GM23338 (cell line): ENCODE measurements around the gene FCRL6. TPM values are rescaled to one million over a fixed set of nuclear protein-coding genes. Genes with fewer than 3 reads are reported as not detected.

Experiments used
- ATAC-seq: fragments of 200-7000 bp; cut with Tn5 transposase; 3 replicates; pipeline ENCODE4 v1.9.1; 2020
- DNase-seq: peaks from one replicate; pipeline ENCODE4 v3.0.0-alpha.2; 2015; ENCODE audit warnings: low spot score
- H2AFZ ChIP-seq: fragments of 200-600 bp; sonication (generic); 2 replicates; pipeline ENCODE4 v1.8.0; 2016; ENCODE audit warnings: antibody characterized with exemption, mild to moderate bottlenecking, moderate library complexity
- H3F3A ChIP-seq: fragments of 200-600 bp; sonication (generic); replicated peaks from 2 replicates; pipeline ENCODE4 v1.8.0; 2017; ENCODE audit warnings: antibody characterized with exemption, mixed run types, low read depth
- H3K27ac ChIP-seq: fragments of 200-600 bp; sonication (generic); 2 replicates; pipeline ENCODE4 v1.6.1; 2016; ENCODE audit warnings: low read depth
- H3K27me3 ChIP-seq: fragments of 200-600 bp; sonication (generic); 2 replicates; pipeline ENCODE4 v1.8.0; 2016; ENCODE audit warnings: mild to moderate bottlenecking, mixed run types, moderate library complexity; ENCODE audit not compliant: insufficient read depth
- H3K36me3 ChIP-seq: fragments of 200-600 bp; sonication (generic); 2 replicates; pipeline ENCODE4 v1.8.0; 2016; ENCODE audit warnings: mild to moderate bottlenecking; ENCODE audit not compliant: insufficient read depth
- H3K4me1 ChIP-seq: fragments of 200-600 bp; sonication (generic); 2 replicates; pipeline ENCODE4 v1.8.0; 2016; ENCODE audit warnings: mild to moderate bottlenecking, moderate library complexity; ENCODE audit not compliant: insufficient read depth
- H3K4me2 ChIP-seq: fragments of 200-600 bp; sonication (generic); 2 replicates; pipeline ENCODE4 v1.7.1; 2017; ENCODE audit warnings: mixed run types
- H3K4me3 ChIP-seq: fragments of 200-600 bp; sonication (generic); 2 replicates; pipeline ENCODE4 v1.6.1; 2016; ENCODE audit warnings: mixed run types
- H3K79me2 ChIP-seq: fragments of 200-600 bp; sonication (generic); replicated peaks from 2 replicates; pipeline ENCODE4 v1.8.0; 2017; ENCODE audit warnings: mild to moderate bottlenecking; ENCODE audit not compliant: insufficient read depth
- H3K9me2 ChIP-seq: fragments of 200-600 bp; sonication (generic); 2 replicates; pipeline ENCODE4 v1.8.0; 2017; ENCODE audit not compliant: insufficient read depth
- H4K20me1 ChIP-seq: fragments of 200-600 bp; sonication (generic); replicated peaks from 2 replicates; pipeline ENCODE4 v1.8.0; 2017; ENCODE audit warnings: mild to moderate bottlenecking; ENCODE audit not compliant: insufficient read depth
- H3K27ac Mint-ChIP-seq: 2 replicates; pipeline ENCODE4 v1.8.0; 2020; ENCODE audit warnings: inconsistent platforms, mild to moderate bottlenecking, moderate library complexity, mixed read lengths
- H3K27me3 Mint-ChIP-seq: 3 replicates; pipeline ENCODE4 v1.8.0; 2022; ENCODE audit warnings: low read depth, mild to moderate bottlenecking, moderate library complexity, mixed read lengths, inconsistent platforms; ENCODE audit not compliant: insufficient read depth, poor library complexity
- H3K36me3 Mint-ChIP-seq: 3 replicates; pipeline ENCODE4 v1.8.0; 2021; ENCODE audit warnings: low read depth, mild to moderate bottlenecking, inconsistent platforms, moderate library complexity, mixed read lengths
- H3K4me1 Mint-ChIP-seq: 3 replicates; pipeline ENCODE4 v1.8.0; 2020; ENCODE audit warnings: mild to moderate bottlenecking, inconsistent platforms, mixed read lengths
- H3K4me3 Mint-ChIP-seq: 3 replicates; pipeline ENCODE4 v1.8.0; 2021; ENCODE audit warnings: moderate library complexity, mild to moderate bottlenecking, inconsistent platforms, mixed read lengths
- H3K9me3 Mint-ChIP-seq: 3 replicates; pipeline ENCODE4 v1.8.0; 2020; ENCODE audit warnings: moderate library complexity, mild to moderate bottlenecking, inconsistent platforms, mixed read lengths
- EZH2 ChIP-seq: fragments of 200-600 bp; sonication (generic); IDR thresholded peaks from one replicate; pipeline ENCODE4 v1.8.0; 2017; ENCODE audit warnings: antibody characterized with exemption, mild to moderate bottlenecking, low read depth; ENCODE audit not compliant: unreplicated experiment
- JUNB ChIP-seq: IDR thresholded peaks from one replicate; pipeline ENCODE4 v1.6.1; 2016; ENCODE audit warnings: antibody characterized with exemption; ENCODE audit not compliant: unreplicated experiment
- NANOG ChIP-seq: IDR thresholded peaks from 2 replicates; pipeline ENCODE4 v1.6.1; 2016; ENCODE audit warnings: antibody characterized with exemption, borderline replicate concordance
- POLR2AphosphoS5 ChIP-seq: IDR thresholded peaks from 2 replicates; pipeline ENCODE4 v1.6.1; 2016; ENCODE audit warnings: antibody characterized with exemption, low read depth
- STAT1 ChIP-seq: IDR thresholded peaks from one replicate; pipeline ENCODE4 v1.6.1; 2016; ENCODE audit warnings: antibody characterized with exemption; ENCODE audit not compliant: unreplicated experiment
- ZNF114 ChIP-seq: fragments of 250-450 bp; sonication (Bioruptor Pico); IDR thresholded peaks from 2 replicates; pipeline ENCODE4 v1.5.0; 2020; ENCODE audit warnings: mild to moderate bottlenecking, moderate library complexity
- ZNF331 ChIP-seq: fragments of 250-450 bp; sonication (Bioruptor Pico); IDR thresholded peaks from 2 replicates; pipeline ENCODE4 v1.5.0; 2020; ENCODE audit warnings: low read depth, mild to moderate bottlenecking, moderate library complexity
- ZNF462 ChIP-seq: fragments of 250-450 bp; sonication (Bioruptor Pico); IDR thresholded peaks from 2 replicates; pipeline ENCODE4 v1.5.0; 2020; ENCODE audit warnings: mild to moderate bottlenecking, moderate library complexity
- polyA plus RNA-seq: library from polyadenylated mRNA; unstranded; fragments of >200 nt; fragmentation: Nextera tagmentation; extraction: Ambion mirVana; gene quantifications from 2 replicates; pipeline ENCODE4 v1.2.1, GENCODE V29; 2016
- total RNA-seq: library from RNA; depleted of rRNA; stranded (reverse); fragments of >200 nt; shearing (Covaris generic); gene quantifications from 2 replicates; pipeline ENCODE4 v1.2.3, GENCODE V29; 2014
- TF ChIP-seq, protein P1 (sequence below), 2 experiments: fragments of 200-600 bp in 1 of 2; sonication (generic) in 1 of 2; conservative IDR thresholded peaks; 2 replicates each; pipeline versions ENCODE4 v1.5.1 to v1.6.1; 2016 to 2017; ENCODE audit warnings: antibody characterized with exemption in 2 of 2, low read depth in 2 of 2, mild to moderate bottlenecking in 2 of 2, moderate library complexity in 1 of 2

Gene FCRL6
- total and polyA plus RNA-seq, 2 experiments from 2014 or later, result not detected

DNA sequence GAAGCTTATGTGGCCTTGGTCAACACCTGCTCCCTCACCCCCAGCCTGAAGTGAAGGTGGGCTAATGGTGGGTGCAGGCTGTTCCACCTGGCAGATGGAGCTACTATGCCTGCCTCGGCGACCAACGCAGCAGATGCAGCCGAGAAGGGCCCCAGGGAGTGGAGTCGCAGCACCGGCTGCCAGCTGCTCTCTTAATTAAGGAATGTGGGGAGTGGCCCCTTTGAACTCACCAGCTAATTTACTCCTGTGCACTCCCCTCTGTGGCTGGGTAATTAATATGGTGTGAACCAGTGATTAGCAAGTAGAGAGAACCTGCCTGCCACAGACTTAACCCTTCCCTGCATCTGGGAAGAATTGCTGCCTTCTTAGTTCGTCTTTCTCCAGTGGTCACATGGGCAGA, 21.2 kb downstream of the FCRL6 start:
- TF ChIP-seq POLR2AphosphoS5, result no peak
- TF ChIP-seq ZNF462 (CRISPR knock-in tag), result no peak
- TF ChIP-seq STAT1, result no peak
- TF ChIP-seq EZH2, result no peak
- TF ChIP-seq, protein P1, sequence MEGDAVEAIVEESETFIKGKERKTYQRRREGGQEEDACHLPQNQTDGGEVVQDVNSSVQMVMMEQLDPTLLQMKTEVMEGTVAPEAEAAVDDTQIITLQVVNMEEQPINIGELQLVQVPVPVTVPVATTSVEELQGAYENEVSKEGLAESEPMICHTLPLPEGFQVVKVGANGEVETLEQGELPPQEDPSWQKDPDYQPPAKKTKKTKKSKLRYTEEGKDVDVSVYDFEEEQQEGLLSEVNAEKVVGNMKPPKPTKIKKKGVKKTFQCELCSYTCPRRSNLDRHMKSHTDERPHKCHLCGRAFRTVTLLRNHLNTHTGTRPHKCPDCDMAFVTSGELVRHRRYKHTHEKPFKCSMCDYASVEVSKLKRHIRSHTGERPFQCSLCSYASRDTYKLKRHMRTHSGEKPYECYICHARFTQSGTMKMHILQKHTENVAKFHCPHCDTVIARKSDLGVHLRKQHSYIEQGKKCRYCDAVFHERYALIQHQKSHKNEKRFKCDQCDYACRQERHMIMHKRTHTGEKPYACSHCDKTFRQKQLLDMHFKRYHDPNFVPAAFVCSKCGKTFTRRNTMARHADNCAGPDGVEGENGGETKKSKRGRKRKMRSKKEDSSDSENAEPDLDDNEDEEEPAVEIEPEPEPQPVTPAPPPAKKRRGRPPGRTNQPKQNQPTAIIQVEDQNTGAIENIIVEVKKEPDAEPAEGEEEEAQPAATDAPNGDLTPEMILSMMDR (conservative IDR thresholded peaks at IDR 0.05; ENCODE audit: low read depth in 2 of 2), result no peak
- TF ChIP-seq JUNB, result no peak
- TF ChIP-seq ZNF114 (CRISPR knock-in tag), result no peak
- no peak for TF ChIP-seq ZNF331
- no peak for TF ChIP-seq NANOG
- no peak overlapping the region for H3K4me3 ChIP-seq
- H3K27ac Mint-ChIP-seq, result no peak overlapping the region
- ATAC-seq, result no peak
- H3K4me3 Mint-ChIP-seq, result no peak overlapping the region
- no peaks in the 10 kb centered on the region for H3K36me3 Mint-ChIP-seq
- H3K9me3 Mint-ChIP-seq, result no peaks in the 10 kb centered on the region; the same call in 2 of the 3 replicates
- DNase-seq, result no peak
- no peaks in the 10 kb centered on the region for H3K27me3 ChIP-seq
- H3K27me3 Mint-ChIP-seq, result peaks cover 8% of the 10 kb centered on the region
- H3K4me2 ChIP-seq, result no peak overlapping the region
- no peaks in the 10 kb centered on the region; the same call in 1 of the 2 replicates for H3K4me1 ChIP-seq
- H2AFZ ChIP-seq, result peak overlapping the region; percentile 59; the same call in 1 of the 2 replicates
- H3F3A ChIP-seq, result no peaks in the 10 kb centered on the region
- no peaks in the 10 kb centered on the region for H4K20me1 ChIP-seq
- H3K27ac ChIP-seq, result no peak overlapping the region
- no peaks in the 10 kb centered on the region for H3K9me2 ChIP-seq
- no peaks in the 10 kb centered on the region for H3K79me2 ChIP-seq
- H3K4me1 Mint-ChIP-seq, result peaks cover 2% of the 10 kb centered on the region; the same call in 2 of the 3 replicates
- no peaks in the 10 kb centered on the region for H3K36me3 ChIP-seq
